Mesendoderm (in vitro differentiated cells): ENCODE results near the gene ITPRIP.

ENCODE experiments used
- DNase-seq: peaks from one replicate; pipeline ENCODE4 v3.0.0; 2013
- H2AK5ac ChIP-seq: 2 replicates; pipeline ENCODE4 v1.6.1; 2013; ENCODE audit warnings: low read length, inconsistent platforms
- H2BK120ac ChIP-seq: 2 replicates; pipeline ENCODE4 v1.6.1; 2013; ENCODE audit warnings: low read depth, mild to moderate bottlenecking, low read length, moderate library complexity, mixed read lengths
- H2BK15ac ChIP-seq: replicated peaks from 2 replicates; pipeline ENCODE4 v1.6.1; 2013; ENCODE audit warnings: low read depth, mild to moderate bottlenecking, moderate library complexity
- H2BK5ac ChIP-seq: 2 replicates; pipeline ENCODE4 v1.6.1; 2013; ENCODE audit warnings: low read length, inconsistent platforms
- H3K18ac ChIP-seq: 2 replicates; pipeline ENCODE4 v1.6.1; 2013; ENCODE audit warnings: mild to moderate bottlenecking, low read length, mixed read lengths
- H3K23ac ChIP-seq: one replicate; pipeline ENCODE4 v1.6.1; 2013; ENCODE audit warnings: low read length
- H3K27ac ChIP-seq: 2 replicates; pipeline ENCODE4 v1.5.1; 2013; ENCODE audit warnings: low read depth, mild to moderate bottlenecking, inconsistent platforms, low read length, moderate library complexity
- H3K27me3 ChIP-seq: 2 replicates; pipeline ENCODE4 v1.6.1; 2013; ENCODE audit warnings: low read length, control low read depth, mild to moderate bottlenecking, inconsistent platforms; ENCODE audit not compliant: insufficient read depth, poor library complexity
- H3K36me3 ChIP-seq: 2 replicates; pipeline ENCODE4 v1.6.1; 2013; ENCODE audit warnings: low read length, inconsistent platforms; ENCODE audit not compliant: control insufficient read depth, insufficient read depth
- H3K4ac ChIP-seq: one replicate; pipeline ENCODE4 v1.6.1; 2013; ENCODE audit warnings: low read depth, mild to moderate bottlenecking, low read length, moderate library complexity
- H3K4me1 ChIP-seq: 2 replicates; pipeline ENCODE4 v1.6.1; 2013; ENCODE audit warnings: low read depth, low read length, inconsistent platforms; ENCODE audit not compliant: control insufficient read depth
- H3K4me2 ChIP-seq: 2 replicates; pipeline ENCODE4 v1.6.1; 2013; ENCODE audit warnings: low read length
- H3K4me3 ChIP-seq: 2 replicates; pipeline ENCODE4 v1.5.1; 2013; ENCODE audit warnings: mild to moderate bottlenecking, low read length
- H3K56ac ChIP-seq: one replicate; pipeline ENCODE4 v1.6.1; 2013; ENCODE audit warnings: low read length
- H3K79me1 ChIP-seq: 2 replicates; pipeline ENCODE4 v1.6.1; 2013; ENCODE audit warnings: low read length, inconsistent platforms
- H3K79me2 ChIP-seq: 2 replicates; pipeline ENCODE4 v1.6.1; 2013; ENCODE audit warnings: mild to moderate bottlenecking, low read length; ENCODE audit not compliant: control insufficient read depth, insufficient read depth
- H3K9ac ChIP-seq: 2 replicates; pipeline ENCODE4 v1.6.1; 2013; ENCODE audit warnings: low read length, inconsistent platforms
- H4K5ac ChIP-seq: one replicate; pipeline ENCODE4 v1.6.1; 2013; ENCODE audit warnings: low read length
- H4K8ac ChIP-seq: one replicate; pipeline ENCODE4 v1.6.1; 2013; ENCODE audit warnings: low read depth, mild to moderate bottlenecking, control low read depth, low read length, moderate library complexity
- WGBS: extraction: QIAGEN DNeasy Blood & Tissue Kit; methylation state at CpG from one replicate; pipeline ENCODE4 v1.1.7; 2013; ENCODE audit warnings: low lambda C conversion rate, missing lambda C conversion rate; ENCODE audit not compliant: insufficient coverage; ENCODE audit errors: extremely low coverage; 5-methylcytosine and 5-hydroxymethylcytosine counted together

Gene ITPRIP

GRCh38 chr10:104311184-104311720 lies 27.0 kb downstream of the ITPRIP start:
- Histone ChIP-seq H2BK15ac (no peak overlapping the region), H3K23ac (no peak overlapping the region), H3K4me2 (no peak overlapping the region), H3K4ac (no peak overlapping the region), H2BK5ac (no peak overlapping the region), H4K5ac (no peak overlapping the region), H3K36me3 (peaks cover 11% of the 10 kb centered on the region), H3K27me3 (no peaks in the 10 kb centered on the region), H3K9ac (no peak overlapping the region), H3K27ac (no peak overlapping the region), H3K4me1 (no peaks in the 10 kb centered on the region), H3K4me3 (no peak overlapping the region), H3K79me2 (peaks cover 19% of the 10 kb centered on the region), H2BK120ac (no peak overlapping the region), H4K8ac (no peak overlapping the region), H3K56ac (no peak overlapping the region), H3K18ac (no peak overlapping the region), H2AK5ac (no peak overlapping the region), H3K79me1 (peaks cover 31% of the 10 kb centered on the region)
- DNase-seq = no peak
- WGBS = no CpG with 5 or more reads among the region's 5 CpGs

- Histone ChIP-seq H2BK120ac (no peak overlapping the region), H3K79me2 (peaks cover 15% of the 10 kb centered on the region), H2AK5ac (no peak overlapping the region), H4K5ac (no peak overlapping the region), H3K36me3 (peaks cover 11% of the 10 kb centered on the region), H3K18ac (no peak overlapping the region), H3K27ac (no peak overlapping the region), H3K56ac (no peak overlapping the region), H2BK5ac (no peak overlapping the region), H3K27me3 (no peaks in the 10 kb centered on the region), H3K79me1 (peaks cover 28% of the 10 kb centered on the region), H4K8ac (no peak overlapping the region), H3K4ac (no peak overlapping the region), H3K23ac (no peak overlapping the region), H3K4me1 (no peaks in the 10 kb centered on the region), H3K4me3 (no peak overlapping the region), H2BK15ac (no peak overlapping the region), H3K9ac (no peak overlapping the region), H3K4me2 (no peak overlapping the region)
- no peak for DNase-seq
- no CpG with 5 or more reads among the region's 15 CpGs for WGBS
Measured at GRCh38 chr10:104309980-104310978, 28.0 kb downstream of the ITPRIP start.

DNA sequence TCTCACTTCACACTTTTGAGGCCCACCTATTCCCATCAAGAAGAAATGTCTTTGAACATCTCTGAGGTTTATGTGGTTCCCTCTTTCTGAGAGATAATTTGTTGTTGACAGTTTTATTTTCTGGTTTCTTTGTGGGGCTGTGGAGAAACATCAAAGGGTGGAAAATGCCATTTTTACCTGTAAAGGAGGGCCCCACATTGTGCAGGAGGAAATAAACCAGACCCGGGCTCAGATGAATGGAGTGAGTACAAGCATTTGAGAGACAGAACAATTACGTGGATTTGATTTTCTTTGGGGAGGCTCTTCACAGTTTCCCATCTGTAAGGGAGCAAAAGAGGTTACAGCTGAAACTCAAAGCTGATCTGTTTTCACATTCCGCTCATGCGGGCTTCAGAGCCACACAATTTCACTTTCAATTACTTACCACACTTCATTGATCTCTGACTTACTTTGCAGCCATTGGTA lies 29.8 kb downstream of the ITPRIP start:
- no peak for DNase-seq
- Histone ChIP-seq H3K9ac (no peak overlapping the region), H3K23ac (no peak overlapping the region), H3K4me3 (no peak overlapping the region), H3K27me3 (no peaks in the 10 kb centered on the region), H3K4me1 (no peaks in the 10 kb centered on the region), H2BK15ac (no peak overlapping the region), H3K27ac (no peak overlapping the region), H3K4ac (no peak overlapping the region), H2BK120ac (no peak overlapping the region), H3K79me1 (peaks cover 19% of the 10 kb centered on the region), H4K8ac (no peak overlapping the region), H3K56ac (no peak overlapping the region), H3K36me3 (peaks cover 4% of the 10 kb centered on the region), H2AK5ac (no peak overlapping the region), H3K79me2 (peaks cover 3% of the 10 kb centered on the region), H3K18ac (no peak overlapping the region), H2BK5ac (no peak overlapping the region), H4K5ac (no peak overlapping the region), H3K4me2 (no peak overlapping the region)
- WGBS = no CpG with 5 or more reads among the region's 4 CpGs

GRCh38 chr10:104307576-104308438 lies 30.5 kb downstream of the ITPRIP start:
- no peak overlapping the region for H2BK120ac ChIP-seq
- peaks cover 12% of the 10 kb centered on the region for H3K79me1 ChIP-seq
- H4K5ac ChIP-seq = no peak overlapping the region
- no peak overlapping the region for H3K56ac ChIP-seq
- no peak overlapping the region for H3K4ac ChIP-seq
- DNase-seq = no peak
- WGBS = no CpG with 5 or more reads among the region's 10 CpGs
- H2BK15ac ChIP-seq = no peak overlapping the region
- no peak overlapping the region for H3K9ac ChIP-seq
- H3K79me2 ChIP-seq = no peaks in the 10 kb centered on the region
- H3K23ac ChIP-seq = no peak overlapping the region
- no peak overlapping the region for H2AK5ac ChIP-seq
- H2BK5ac ChIP-seq = no peak overlapping the region
- no peak overlapping the region for H4K8ac ChIP-seq
- no peak overlapping the region for H3K18ac ChIP-seq
- no peaks in the 10 kb centered on the region for H3K4me1 ChIP-seq
- no peak overlapping the region for H3K27ac ChIP-seq
- H3K4me2 ChIP-seq = no peak overlapping the region
- no peaks in the 10 kb centered on the region for H3K36me3 ChIP-seq
- H3K27me3 ChIP-seq = no peaks in the 10 kb centered on the region
- H3K4me3 ChIP-seq = no peak overlapping the region

DNA sequence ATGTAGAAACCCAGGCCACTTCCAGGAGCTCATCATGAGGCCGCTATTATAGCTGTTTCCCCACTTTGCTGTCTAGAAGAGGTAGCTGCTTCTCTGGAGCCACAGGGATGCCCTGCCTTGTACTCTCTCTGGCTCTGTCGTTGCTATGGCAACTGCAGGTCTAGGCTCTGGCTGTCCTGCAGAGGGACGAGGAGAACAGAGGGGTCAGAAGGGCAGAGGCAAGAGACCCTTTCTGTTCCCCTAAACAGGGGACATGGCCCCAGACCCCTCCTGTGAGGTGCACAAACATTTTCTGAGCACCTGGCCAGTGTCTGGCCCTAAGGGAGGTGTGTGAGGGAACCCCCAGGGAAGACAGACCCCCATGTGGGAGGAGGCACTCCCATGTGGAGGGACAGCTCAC lies 31.4 kb downstream of the ITPRIP start:
- peak; percentile 82 for DNase-seq
- H3K27ac ChIP-seq = no peak overlapping the region
- no peak overlapping the region for H3K4ac ChIP-seq
- H2BK15ac ChIP-seq = no peak overlapping the region
- no peak overlapping the region for H3K23ac ChIP-seq
- H3K9ac ChIP-seq = no peak overlapping the region
- WGBS = no CpG with 5 or more reads among the region's 3 CpGs
- no peak overlapping the region for H3K56ac ChIP-seq
- no peak overlapping the region for H3K4me2 ChIP-seq
- H3K27me3 ChIP-seq = no peaks in the 10 kb centered on the region
- no peak overlapping the region for H4K5ac ChIP-seq
- H3K36me3 ChIP-seq = no peaks in the 10 kb centered on the region
- H3K18ac ChIP-seq = no peak overlapping the region
- H2BK120ac ChIP-seq = no peak overlapping the region
- H3K4me1 ChIP-seq = no peaks in the 10 kb centered on the region
- H4K8ac ChIP-seq = no peak overlapping the region
- no peak overlapping the region for H2BK5ac ChIP-seq
- no peak overlapping the region for H2AK5ac ChIP-seq
- H3K79me2 ChIP-seq = no peaks in the 10 kb centered on the region
- H3K79me1 ChIP-seq = peaks cover 8% of the 10 kb centered on the region
- H3K4me3 ChIP-seq = no peak overlapping the region
